HCT116 (cell line): ENCODE data around the gene LDHD. TPM values are rescaled to one million over a fixed set of nuclear protein-coding genes. Genes with fewer than 3 reads are reported as not detected.

Experiments
- ATAC-seq: fragments of 200-7000 bp; cut with Tn5 transposase; 2 replicates; pipeline ENCODE4 v1.9.1; 2020; ENCODE audit warnings: mild to moderate bottlenecking, moderate library complexity
- BruUV-seq: library from RNA; stranded (reverse); fragments of 400-500 nt; replicated peaks from 2 replicates; lab custom pipeline; 2021; lab: Mats Ljungman, UMichigan
- CTCF ChIA-PET: fragments of 300-600 bp; sonication (Branson Sonifier 250); formaldehyde crosslinking; loops from one replicate; lab custom pipeline; 2021; ENCODE audit warnings: antibody characterized with exemption; lab: Charles Lee
- POLR2A ChIA-PET: fragments of 300-600, 350-600 bp; sonication (Branson Sonifier 250); formaldehyde crosslinking; loops from one replicate; lab custom pipeline; 2021; ENCODE audit warnings: antibody characterized with exemption; lab: Charles Lee
- RAD21 ChIA-PET, 2 experiments: fragments of 300-600 bp; sonication (Branson Sonifier 250); formaldehyde crosslinking; loops; one replicate each; lab custom pipeline; 2023; ENCODE audit warnings: low total read pairs in 2 of 2; ENCODE audit not compliant: uncharacterized antibody in 2 of 2, unreplicated experiment in 2 of 2, low non-redundant PET in 1 of 2; lab: Charles Lee
- DNase-seq: peaks from one replicate; pipeline ENCODE4 v3.0.0-alpha.2; 2010; ENCODE audit warnings: low read depth, low spot score
- H2AFZ ChIP-seq: fragments of 200-600 bp; shearing (Covaris generic), sonication (generic); 2 replicates; pipeline ENCODE4 v1.6.1; 2017; ENCODE audit warnings: low read depth, mixed run types, mixed read lengths, antibody characterized with exemption, low read length; ENCODE audit not compliant: poor library complexity, severe bottlenecking
- H3K27ac ChIP-seq: 2 replicates; pipeline ENCODE4 v1.5.1; 2012; ENCODE audit warnings: low read depth, low read length
- H3K27me3 ChIP-seq: fragments of 200-600 bp; sonication (generic); 2 replicates; pipeline ENCODE4 v1.6.1; 2016; ENCODE audit warnings: mixed run types, low read length, mixed read lengths; ENCODE audit not compliant: insufficient read depth
- H3K36me3 ChIP-seq, 2 experiments: fragments of 200-500 bp in 1 of 2; fragments of 200-600 bp in 1 of 2; sonication (Bioruptor generic) in 1 of 2; sonication (generic) in 1 of 2; 2 replicates each; pipeline versions ENCODE4 v1.5.1 to v1.6.1; 2014 to 2016; ENCODE audit warnings: low read length in 2 of 2, inconsistent platforms in 1 of 2, mixed read lengths in 1 of 2, mixed run types in 1 of 2; ENCODE audit not compliant: insufficient read depth in 2 of 2, control insufficient read depth in 1 of 2
- H3K4me1 ChIP-seq, 2 experiments: fragments of 200-600 bp in 1 of 2; sonication (generic) in 1 of 2; 2 replicates each; pipeline versions ENCODE4 v1.5.1 to v1.6.1; 2012 to 2017; ENCODE audit warnings: low read length in 2 of 2, inconsistent platforms in 1 of 2, mild to moderate bottlenecking in 1 of 2, mixed read lengths in 1 of 2, mixed run types in 1 of 2, moderate library complexity in 1 of 2; ENCODE audit not compliant: insufficient read depth in 2 of 2, control insufficient read depth in 1 of 2
- H3K4me2 ChIP-seq: fragments of 200-600 bp; sonication (generic); 2 replicates; pipeline ENCODE4 v1.6.1; 2017; ENCODE audit warnings: mixed run types, low read length, mixed read lengths
- H3K4me3 ChIP-seq, 2 experiments: fragments of 200-600 bp in 1 of 2; sonication (generic) in 1 of 2; replicated peaks in 1 of 2; 2 replicates each; pipeline ENCODE4 v1.5.1; 2011 to 2016; ENCODE audit warnings: low read length in 2 of 2, control low read depth in 1 of 2, low read depth in 1 of 2, mild to moderate bottlenecking in 1 of 2, mixed read lengths in 1 of 2, mixed run types in 1 of 2
- H3K79me2 ChIP-seq: fragments of 200-600 bp; sonication (generic); 2 replicates; pipeline ENCODE4 v1.6.1; 2017; ENCODE audit warnings: mild to moderate bottlenecking, mixed run types, low read length, moderate library complexity, mixed read lengths; ENCODE audit not compliant: insufficient read depth
- H3K9ac ChIP-seq: fragments of 200-600 bp; sonication (generic); 2 replicates; pipeline ENCODE4 v1.6.1; 2016; ENCODE audit warnings: low read length, mixed read lengths
- H3K9me2 ChIP-seq: fragments of 200-600 bp; sonication (generic), shearing (Covaris generic); 2 replicates; pipeline ENCODE4 v1.6.1; 2017; ENCODE audit warnings: mixed run types, mild to moderate bottlenecking, moderate library complexity; ENCODE audit not compliant: insufficient read depth
- H3K9me3 ChIP-seq, 2 experiments: fragments of 200-500 bp in 1 of 2; fragments of 200-600 bp in 1 of 2; sonication (Bioruptor generic) in 1 of 2; sonication (generic) in 1 of 2; 2 replicates each; pipeline ENCODE4 v1.6.1; 2014 to 2017; ENCODE audit warnings: low read length in 2 of 2, mixed read lengths in 2 of 2, inconsistent platforms in 1 of 2, low read depth in 1 of 2, mild to moderate bottlenecking in 1 of 2, mixed run types in 1 of 2, moderate library complexity in 1 of 2; ENCODE audit not compliant: control insufficient read depth in 1 of 2, insufficient read depth in 1 of 2
- H4K20me1 ChIP-seq: fragments of 200-600 bp; sonication (generic), shearing (Covaris generic); 2 replicates; pipeline ENCODE4 v1.6.1; 2017; ENCODE audit warnings: mixed run types, mild to moderate bottlenecking, moderate library complexity; ENCODE audit not compliant: insufficient read depth
- EGR1 ChIP-seq: IDR thresholded peaks from 2 replicates; pipeline ENCODE4 v1.6.1; 2012; ENCODE audit warnings: low read depth
- POLR2AphosphoS5 ChIP-seq: IDR thresholded peaks from 2 replicates; pipeline ENCODE4 v1.6.1; 2011; ENCODE audit warnings: mild to moderate bottlenecking, low read depth, low read length, moderate library complexity
- RAD21 ChIP-seq: IDR thresholded peaks from 2 replicates; pipeline ENCODE4 v1.6.1; 2012; ENCODE audit warnings: low read depth, mild to moderate bottlenecking
- SIN3A ChIP-seq: IDR thresholded peaks from 2 replicates; pipeline ENCODE4 v1.6.1; 2012; ENCODE audit warnings: low read depth
- SRF ChIP-seq: IDR thresholded peaks from 2 replicates; pipeline ENCODE4 v1.6.1; 2012; ENCODE audit warnings: low read depth
- ZNF274 ChIP-seq: fragments of 200-500 bp; sonication (Bioruptor generic); IDR thresholded peaks from 2 replicates; pipeline ENCODE4 v1.6.1; 2014; ENCODE audit warnings: mild to moderate bottlenecking, low read depth, low read length, inconsistent platforms
- intact Hi-C: fragments of 100-400 bp; cut with micrococcal nuclease; formaldehyde crosslinking; loops from 2 replicates; pipeline ENCODE4 v1.10.0; 2022
- total RNA-seq: library from RNA; stranded (reverse); gene quantifications from one replicate; pipeline ENCODE4 v1.2.1, GENCODE V29; 2021; ENCODE audit not compliant: unreplicated experiment

The LDHD gene
- total RNA-seq, 1 experiment from 2014 or later = 3.4 TPM

GRCh38 chr16:75104836-75105235 lies 11.7 kb downstream of the LDHD start:
- ChIA-PET CTCF (no interaction called here), RAD21 (no interaction called here), POLR2A (no interaction called here)
- Histone ChIP-seq H3K27ac (no peak overlapping the region), H3K4me2 (no peak overlapping the region), H3K4me3 (no peak overlapping the region), H3K4me1 (peaks cover 25 to 35% of the 10 kb centered on the region in 2 experiments), H2AFZ (no peak overlapping the region), H3K79me2 (no peaks in the 10 kb centered on the region; the same call in 1 of the 2 replicates), H3K9me3 (no peaks in the 10 kb centered on the region), H3K9me2 (no peaks in the 10 kb centered on the region), H4K20me1 (no peaks in the 10 kb centered on the region), H3K9ac (no peak overlapping the region), H3K36me3 (peaks cover 0 to 5% of the 10 kb centered on the region in 2 experiments; a peak in 1 of 4 replicates), H3K27me3 (no peaks in the 10 kb centered on the region)
- intact Hi-C loops = no loop called here
- BruUV-seq = no TSS peak
- TF ChIP-seq ZNF274 (no peak), SIN3A (no peak), SRF (no peak), POLR2AphosphoS5 (no peak)
- ATAC-seq = no peak
- no peak for DNase-seq

GRCh38 chr16:75103994-75104393 lies 12.6 kb downstream of the LDHD start:
- H3K4me2 ChIP-seq = no peak overlapping the region
- no peak overlapping the region for H3K4me3 ChIP-seq
- H3K36me3 ChIP-seq = peaks cover 0 to 5% of the 10 kb centered on the region in 2 experiments; a peak in 1 of 4 replicates
- H3K9me2 ChIP-seq = no peaks in the 10 kb centered on the region
- POLR2A ChIA-PET = no interaction called here
- H3K27ac ChIP-seq = no peak overlapping the region
- H4K20me1 ChIP-seq = no peaks in the 10 kb centered on the region
- TF ChIP-seq EGR1 (no peak), RAD21 (no peak)
- H3K27me3 ChIP-seq = no peaks in the 10 kb centered on the region
- intact Hi-C loops = no loop called here
- DNase-seq = no peak
- H3K9me3 ChIP-seq = no peaks in the 10 kb centered on the region
- RAD21 ChIA-PET = interaction anchor here in 1 of 2 experiments (0.7 kb wide), 1 partner anchor 107 kb away, joined by 3 read pairs; no protein-coding TSS in a partner anchor
- CTCF ChIA-PET = no interaction called here
- no peak overlapping the region for H2AFZ ChIP-seq
- no peaks in the 10 kb centered on the region; the same call in 1 of the 2 replicates for H3K79me2 ChIP-seq
- ATAC-seq = no peak
- no peak overlapping the region for H3K9ac ChIP-seq
- H3K4me1 ChIP-seq = peaks cover 26 to 35% of the 10 kb centered on the region in 2 experiments
- BruUV-seq = no TSS peak
